HG03196 (cell line): ENCODE results near the gene SPIN4.
A peak's percentile ranks its signal among the peaks of the same experiment; 100 is the strongest.
"Not testable (repeated sequence)": the region's sequence is repeated elsewhere in the genome, so short reads cannot be mapped to it uniquely, and the experiment has no call there.

Experiments used
- ATAC-seq: cut with Tn5 transposase; IDR thresholded peaks from one replicate; pipeline ENCODE4 v1.9.1; 2021; ENCODE audit not compliant: unreplicated experiment

SPIN4 gene

GRCh38 chrX:63350941-63351616 is at the start of gene SPIN4:
Gene SPIN4, minus strand, starts transcription at chrX:63351332. Its CDS starts 513 bp downstream, at chrX:63350819.
- ATAC-seq = peak; percentile 95

DNA sequence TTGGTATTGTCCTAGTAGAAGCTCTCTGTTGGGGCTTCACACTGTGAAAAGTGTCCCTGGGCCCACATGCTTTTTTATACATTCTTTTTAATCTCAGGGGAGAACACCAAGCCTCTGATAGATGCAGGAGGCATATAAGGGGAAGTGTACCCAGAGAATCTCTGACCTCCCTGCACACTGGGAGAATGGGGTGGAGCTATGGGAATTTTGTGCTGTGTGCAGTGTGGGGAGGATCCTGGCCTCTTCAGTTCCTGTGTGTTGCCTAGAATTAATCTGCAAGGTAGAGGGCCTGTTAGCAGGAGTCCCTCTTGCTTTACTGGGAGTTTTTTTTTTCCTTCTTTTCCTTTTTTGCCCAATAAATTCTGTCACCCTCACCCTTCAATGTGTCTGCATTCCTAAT is 49.2 kb upstream of the SPIN4 start:
- ATAC-seq = no peak

- no peak for ATAC-seq
Measured at GRCh38 chrX:63394872-63395271, 43.7 kb upstream of the SPIN4 start.

DNA sequence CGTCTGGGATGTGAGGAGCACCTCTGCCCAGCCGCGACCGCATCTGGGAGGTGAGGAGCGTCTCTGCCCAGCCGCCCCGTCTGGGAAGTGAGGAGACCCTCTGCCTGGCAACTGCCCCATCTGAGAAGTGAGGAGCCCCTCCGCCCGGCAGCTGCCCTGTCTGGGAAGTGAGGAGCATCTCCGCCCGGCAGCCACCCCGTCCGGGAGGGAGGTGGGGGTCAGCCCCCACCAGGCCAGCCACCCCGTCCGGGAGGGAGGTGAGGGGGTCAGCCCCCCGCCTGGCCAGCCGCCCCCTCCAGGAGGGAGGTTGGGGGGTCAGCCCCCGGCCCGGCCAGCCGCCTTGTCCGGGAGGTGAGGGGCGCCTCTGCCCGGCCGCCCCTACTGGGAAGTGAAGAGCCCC is 42.0 kb upstream of the SPIN4 start:
- not testable (repeated sequence) for ATAC-seq

GRCh38 chrX:63387411-63387810 is 36.3 kb upstream of the SPIN4 start:
- ATAC-seq = no peak

DNA sequence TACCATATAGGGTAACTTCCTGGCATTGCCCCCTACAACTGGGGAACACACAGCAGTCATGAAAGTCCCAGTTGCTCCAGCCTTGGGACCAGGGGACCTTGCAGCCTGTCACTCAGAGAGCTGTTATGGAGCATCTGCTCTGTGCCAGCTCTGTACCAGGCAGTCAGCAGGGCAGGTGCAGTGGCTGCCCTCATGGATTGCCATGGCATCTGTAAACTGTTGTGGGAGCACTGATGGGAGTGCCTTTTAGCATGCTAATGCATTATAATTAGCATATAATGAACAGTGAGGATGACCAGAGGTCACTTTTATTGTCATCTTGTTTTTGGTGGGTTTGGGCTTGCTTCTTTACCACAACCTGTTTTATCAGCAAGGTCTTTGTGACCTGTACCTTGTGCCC is 33.1 kb upstream of the SPIN4 start:
- not testable (repeated sequence) for ATAC-seq

DNA sequence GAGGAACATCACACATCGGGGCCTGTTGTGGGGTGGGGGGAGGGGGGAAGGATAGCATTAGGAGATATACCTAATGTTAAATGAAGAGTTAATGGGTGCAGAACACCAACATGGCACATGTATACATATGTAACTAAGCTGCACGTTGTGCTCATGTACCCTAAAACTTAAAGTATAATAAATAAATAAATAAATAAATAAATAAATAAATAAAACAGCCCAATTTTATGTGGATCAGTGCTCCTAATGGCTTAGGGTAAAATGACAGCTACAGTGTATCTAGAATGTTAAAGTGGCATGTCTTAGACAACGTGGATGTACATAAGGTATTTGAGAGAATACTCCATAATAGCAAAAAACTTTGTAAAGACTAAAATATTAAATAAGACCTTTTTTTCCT is 21.9 kb upstream of the SPIN4 start:
- ATAC-seq = not testable (repeated sequence)

- ATAC-seq = not testable (repeated sequence)
Measured at GRCh38 chrX:63367699-63368098, 16.6 kb upstream of the SPIN4 start.

- no peak for ATAC-seq
Measured at GRCh38 chrX:63363788-63364187, 12.7 kb upstream of the SPIN4 start.

DNA sequence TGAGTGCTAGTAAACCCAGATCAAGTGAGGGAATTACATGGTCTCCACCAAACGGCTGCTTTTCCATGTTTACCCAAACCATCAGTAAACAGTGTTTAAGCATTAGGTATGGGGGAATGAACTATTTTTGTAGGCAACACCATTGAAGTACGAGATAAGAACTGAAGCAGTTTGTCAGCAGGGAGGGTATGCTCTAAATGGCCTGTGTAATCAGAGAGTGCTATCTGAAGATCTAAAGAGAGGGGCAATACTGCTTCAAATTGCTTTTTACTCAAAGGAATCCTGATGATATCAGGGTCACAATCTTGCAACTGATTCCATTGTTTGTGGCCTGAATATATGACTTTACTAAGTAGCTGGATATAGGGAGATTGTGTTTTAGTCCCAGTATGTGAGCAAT is 10.4 kb upstream of the SPIN4 start:
- no peak for ATAC-seq

DNA sequence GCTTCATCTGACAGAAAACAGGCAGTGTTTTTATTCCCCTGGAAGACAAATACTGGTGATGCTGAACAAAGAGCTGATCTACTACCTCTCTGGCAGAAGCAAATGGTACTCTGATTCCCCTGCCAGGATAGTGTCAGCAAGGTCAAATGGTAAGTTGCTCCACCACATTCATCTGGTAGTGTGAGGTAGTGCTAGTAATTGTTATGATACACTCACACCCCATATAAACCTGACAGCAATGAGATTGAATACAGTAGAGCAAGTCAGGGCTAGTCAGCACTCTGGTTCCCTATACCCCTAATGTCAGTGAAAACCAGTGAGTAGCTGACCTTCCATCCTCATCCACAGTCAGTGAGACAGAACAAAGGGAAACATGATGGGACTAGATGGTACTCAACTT is 3.4 kb upstream of the SPIN4 start:
- ATAC-seq = no peak

- ATAC-seq = peak; percentile 45
Measured at GRCh38 chrX:63350465-63350877, 661 bp downstream of the SPIN4 start.

- ATAC-seq = no peak
Measured at GRCh38 chrX:63349307-63349706, 1.8 kb downstream of the SPIN4 start.

DNA sequence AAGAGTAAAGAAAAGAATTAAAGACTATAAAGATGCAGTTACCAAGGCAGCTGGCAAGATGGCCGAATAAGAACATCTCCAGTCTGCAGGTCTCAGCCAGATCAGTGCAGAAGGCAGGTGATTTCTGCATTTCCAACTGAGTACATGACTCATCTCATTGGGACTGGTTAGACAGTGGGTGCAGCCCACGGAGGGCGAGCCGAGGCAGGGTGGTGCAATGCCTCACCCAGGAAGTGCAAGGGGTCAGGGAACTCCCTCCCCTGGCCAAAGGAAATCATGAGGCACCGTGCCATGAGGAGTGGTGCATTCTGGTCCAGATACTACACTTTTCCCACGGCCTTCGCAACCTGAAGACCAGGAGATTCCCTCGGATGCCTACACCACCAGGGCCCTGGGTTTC is 20.5 kb downstream of the SPIN4 start:
- no peak for ATAC-seq

- ATAC-seq = no peak
Measured at GRCh38 chrX:63327788-63328187, 23.3 kb downstream of the SPIN4 start.

DNA sequence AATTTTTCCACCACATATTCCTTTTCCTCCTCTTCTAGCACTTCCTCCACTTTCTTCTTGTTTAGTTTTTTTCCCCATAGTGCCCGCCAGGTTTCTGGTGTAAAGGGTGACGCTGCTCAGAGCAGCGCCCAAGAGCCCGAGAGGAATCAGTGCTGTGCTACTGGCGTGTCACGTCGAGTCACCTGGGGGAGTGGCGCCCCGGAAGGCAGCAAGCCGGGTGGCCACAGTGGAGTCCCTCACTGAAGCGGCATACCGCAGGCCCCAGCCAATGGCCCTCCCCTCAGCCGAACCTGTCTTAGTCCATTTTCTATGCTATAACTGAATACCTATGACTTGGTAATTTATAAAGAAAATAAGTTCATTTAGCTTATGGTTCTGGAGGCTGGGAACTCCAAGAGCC is 51.5 kb downstream of the SPIN4 start:
- no peak for ATAC-seq
